ENCODE data around the gene DYNC1I2. TPM values are rescaled to one million over a fixed set of nuclear protein-coding genes. Genes with fewer than 3 reads are reported as not detected.

DYNC1I2 gene
- total and polyA plus RNA-seq, 10 donors = 37.8 to 86.0 (median 67.3) TPM

DNA sequence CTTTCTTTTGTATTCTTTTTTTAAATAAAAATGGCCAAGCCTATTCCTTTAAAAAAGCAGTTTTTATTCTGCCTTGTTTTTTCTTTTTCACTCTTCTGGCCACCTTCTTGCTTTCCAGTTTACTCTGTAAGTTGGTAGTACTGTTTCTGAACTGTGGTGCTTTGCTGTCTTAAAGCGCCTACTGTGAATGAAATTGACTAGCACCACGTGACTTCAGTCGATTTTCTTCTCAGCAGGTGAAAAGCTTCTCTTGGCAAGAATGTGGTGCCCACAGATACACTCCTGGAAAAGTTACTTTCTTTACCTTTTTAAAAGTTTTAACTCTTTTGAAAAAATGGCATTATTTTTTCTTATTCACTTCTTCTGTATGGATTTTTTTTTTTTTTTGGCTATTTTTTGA is 32.4 kb downstream of the DYNC1I2 start:
- 92 to 96% (median 96%) methylated on average over 3 of the region's 3 CpGs for WGBS, 5 donors
- no peak for DNase-seq
- H3K27ac ChIP-seq = no peak overlapping the region
- intact Hi-C loops (cut with DNase I; ENCODE audit: low total_unique reads) = no loop called here
- TF ChIP-seq POLR2A (IDR thresholded peaks at IDR 0.05) (no peak), POLR2AphosphoS5 (IDR thresholded peaks at IDR 0.05) (no peak)
- TF ChIP-seq, protein P1, sequence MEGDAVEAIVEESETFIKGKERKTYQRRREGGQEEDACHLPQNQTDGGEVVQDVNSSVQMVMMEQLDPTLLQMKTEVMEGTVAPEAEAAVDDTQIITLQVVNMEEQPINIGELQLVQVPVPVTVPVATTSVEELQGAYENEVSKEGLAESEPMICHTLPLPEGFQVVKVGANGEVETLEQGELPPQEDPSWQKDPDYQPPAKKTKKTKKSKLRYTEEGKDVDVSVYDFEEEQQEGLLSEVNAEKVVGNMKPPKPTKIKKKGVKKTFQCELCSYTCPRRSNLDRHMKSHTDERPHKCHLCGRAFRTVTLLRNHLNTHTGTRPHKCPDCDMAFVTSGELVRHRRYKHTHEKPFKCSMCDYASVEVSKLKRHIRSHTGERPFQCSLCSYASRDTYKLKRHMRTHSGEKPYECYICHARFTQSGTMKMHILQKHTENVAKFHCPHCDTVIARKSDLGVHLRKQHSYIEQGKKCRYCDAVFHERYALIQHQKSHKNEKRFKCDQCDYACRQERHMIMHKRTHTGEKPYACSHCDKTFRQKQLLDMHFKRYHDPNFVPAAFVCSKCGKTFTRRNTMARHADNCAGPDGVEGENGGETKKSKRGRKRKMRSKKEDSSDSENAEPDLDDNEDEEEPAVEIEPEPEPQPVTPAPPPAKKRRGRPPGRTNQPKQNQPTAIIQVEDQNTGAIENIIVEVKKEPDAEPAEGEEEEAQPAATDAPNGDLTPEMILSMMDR (IDR thresholded peaks at IDR 0.05 in 8 of 11, conservative IDR thresholded peaks at IDR 0.05 in 3 of 11) = no peak
- no peaks in the 10 kb centered on the region for H3K9me3 ChIP-seq
- no peaks in the 10 kb centered on the region for H3K4me1 ChIP-seq
- no peak overlapping the region for H3K4me3 ChIP-seq
- H3K27me3 ChIP-seq (replicated peaks in 1 of 7) = no peaks in the 10 kb centered on the region
- H3K36me3 ChIP-seq = peaks cover 0 to 86% (median 45%) of the 10 kb centered on the region in 6 donors

DNA sequence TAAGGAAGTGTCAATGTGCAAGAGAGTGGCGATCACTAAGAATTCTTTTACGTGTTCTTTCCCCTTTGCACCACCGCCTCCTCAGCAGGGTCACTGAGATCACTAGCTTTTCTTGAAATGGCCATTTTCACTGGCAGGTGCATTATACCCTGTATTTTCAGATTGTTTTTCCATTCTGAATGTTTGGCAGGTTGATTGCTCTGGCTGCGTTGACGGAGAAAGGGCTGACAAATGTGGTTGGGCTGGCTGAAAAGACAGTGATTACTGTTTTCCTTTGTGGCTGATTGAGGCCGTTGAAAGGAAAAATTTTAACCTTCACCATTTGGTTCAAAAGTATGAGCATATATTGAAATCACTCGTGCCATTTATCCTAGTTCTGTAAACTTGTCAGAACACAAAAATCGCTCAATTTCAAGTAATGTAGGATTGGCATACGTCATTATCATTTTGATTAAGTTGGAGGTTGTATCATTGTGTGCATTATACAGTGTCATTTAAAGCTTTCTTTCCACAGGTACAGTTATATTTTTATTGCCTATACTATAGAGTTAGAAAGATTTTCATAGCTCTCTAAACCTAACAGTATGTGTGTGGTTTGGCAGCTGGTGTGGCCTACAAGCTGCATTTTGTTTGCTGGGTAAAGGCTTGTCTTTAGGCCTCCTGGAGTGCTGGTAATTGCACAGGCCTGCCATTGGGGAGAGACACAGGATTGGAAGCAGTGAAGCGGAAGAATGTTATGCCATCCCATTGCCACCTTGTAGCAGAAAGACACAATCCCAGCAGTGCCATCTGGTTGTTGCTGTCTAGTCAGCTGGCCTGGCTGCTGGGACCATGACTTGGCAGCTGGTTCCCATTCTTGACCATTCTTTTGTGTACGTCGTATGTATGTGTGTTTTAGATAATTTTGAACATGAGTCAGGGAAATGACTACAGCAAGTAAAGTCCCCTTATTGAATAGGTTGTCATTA is 36.7 kb downstream of the DYNC1I2 start:
- DNase-seq = no peak
- Histone ChIP-seq H3K9me3 (no peaks in the 10 kb centered on the region), H3K27me3 (replicated peaks in 1 of 7) (no peaks in the 10 kb centered on the region), H3K27ac (no peak overlapping the region), H3K36me3 (peaks cover 2 to 86% (median 47%) of the 10 kb centered on the region in 6 donors), H3K4me3 (no peak overlapping the region), H3K4me1 (no peaks in the 10 kb centered on the region)
- TF ChIP-seq, protein P1 (IDR thresholded peaks at IDR 0.05 in 8 of 11, conservative IDR thresholded peaks at IDR 0.05 in 3 of 11) = no peak
- TF ChIP-seq POLR2AphosphoS5 (IDR thresholded peaks at IDR 0.05) (no peak), POLR2A (IDR thresholded peaks at IDR 0.05) (no peak)
- 92 to 97% (median 95%) methylated on average over 12 of the region's 12 CpGs for WGBS, 5 donors
- intact Hi-C loops (cut with DNase I; ENCODE audit: low total_unique reads) = no loop called here

DNA sequence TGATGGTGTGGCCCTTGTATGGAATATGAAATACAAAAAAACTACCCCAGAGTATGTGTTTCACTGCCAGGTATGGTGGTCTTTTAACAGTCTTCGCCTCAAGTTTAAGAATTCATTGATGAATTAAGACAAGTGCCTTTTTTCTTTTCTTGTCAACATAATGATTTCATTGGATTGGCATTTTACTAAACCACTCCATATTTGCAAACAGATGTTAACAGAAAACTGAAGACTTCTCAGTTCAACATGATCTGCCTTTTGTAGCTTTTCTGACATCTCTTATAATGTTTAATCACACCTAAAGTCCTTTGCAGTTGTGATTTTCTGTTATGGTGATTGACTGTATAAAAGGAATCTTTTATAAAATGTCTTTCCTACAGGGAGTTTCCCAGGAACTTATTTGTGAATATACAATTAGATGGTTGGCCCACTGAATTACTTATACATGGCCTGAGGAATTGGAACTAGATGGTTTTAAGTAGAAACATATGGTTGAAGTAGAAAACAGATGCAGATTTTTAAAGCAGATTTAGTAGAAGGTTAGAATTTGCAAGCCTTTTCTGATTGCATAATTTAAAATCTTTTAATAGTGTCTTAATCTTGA is 39.7 kb downstream of the DYNC1I2 start:
- no peak overlapping the region for H3K27ac ChIP-seq
- no peaks in the 10 kb centered on the region for H3K4me1 ChIP-seq
- no peak overlapping the region for H3K4me3 ChIP-seq
- H3K36me3 ChIP-seq = peaks cover 7 to 90% (median 68%) of the 10 kb centered on the region in 6 donors
- DNase-seq = no peak
- WGBS, 5 donors = 95 to 100% (median 98%) methylated on average over 1 of the region's 1 CpG
- TF ChIP-seq, protein P1 (IDR thresholded peaks at IDR 0.05 in 8 of 11, conservative IDR thresholded peaks at IDR 0.05 in 3 of 11) = no peak
- TF ChIP-seq POLR2AphosphoS5 (IDR thresholded peaks at IDR 0.05) (no peak), POLR2A (IDR thresholded peaks at IDR 0.05) (no peak)
- no peaks in the 10 kb centered on the region for H3K9me3 ChIP-seq
- no peaks in the 10 kb centered on the region for H3K27me3 ChIP-seq (replicated peaks in 1 of 7)
- intact Hi-C loops (cut with DNase I; ENCODE audit: low total_unique reads) = no loop called here
